Natural killer cell (primary cell): Measurements from ENCODE around the gene RECQL. TPM values are rescaled to one million over a fixed set of nuclear protein-coding genes. Genes with fewer than 3 reads are reported as not detected.
A peak's percentile ranks its signal among the peaks of the same experiment; 100 is the strongest.

Experiments
- ATAC-seq, 3 donors: fragments of 150-1000 bp in 2 of 3; fragments of 200-7000 bp in 1 of 3; cut with Tn5 transposase; 1 replicate in 1 of 3; 2 replicates in 2 of 3; pipeline ENCODE4 v1.10.0; 2021; ENCODE audit warnings: mild to moderate bottlenecking in 2 of 3, moderate library complexity in 2 of 3
- DNase-seq, 2 donors: peaks; one replicate each; pipeline versions ENCODE4 v3.0.0 to v3.0.0-alpha.2; 2013 to 2021; ENCODE audit warnings: mixed read lengths in 1 of 2
- H3K27ac ChIP-seq: one replicate; pipeline ENCODE4 v1.5.1; 2013; ENCODE audit warnings: mild to moderate bottlenecking, low read length
- H3K27me3 ChIP-seq: one replicate; pipeline ENCODE4 v1.6.1; 2013; ENCODE audit warnings: low read length; ENCODE audit not compliant: control insufficient read depth, insufficient read depth
- H3K36me3 ChIP-seq: one replicate; pipeline ENCODE4 v1.6.1; 2013; ENCODE audit warnings: low read length; ENCODE audit not compliant: control insufficient read depth, insufficient read depth
- H3K4me1 ChIP-seq: one replicate; pipeline ENCODE4 v1.6.1; 2013; ENCODE audit warnings: low read length; ENCODE audit not compliant: control insufficient read depth, insufficient read depth
- H3K4me3 ChIP-seq: one replicate; pipeline ENCODE4 v1.5.1; 2013; ENCODE audit warnings: low read length
- H3K9me3 ChIP-seq: one replicate; pipeline ENCODE4 v1.6.1; 2013; ENCODE audit warnings: low read length; ENCODE audit not compliant: control insufficient read depth, insufficient read depth
- H3K27ac Mint-ChIP-seq, 2 donors: one replicate each; pipeline ENCODE4 v1.8.0; 2022; ENCODE audit warnings: mild to moderate bottlenecking in 2 of 2, mixed read lengths in 2 of 2, moderate library complexity in 1 of 2
- H3K27me3 Mint-ChIP-seq, 2 donors: one replicate each; pipeline ENCODE4 v1.8.0; 2022; ENCODE audit warnings: low read depth in 2 of 2, mixed read lengths in 2 of 2
- H3K36me3 Mint-ChIP-seq: one replicate; pipeline ENCODE4 v1.8.0; 2022; ENCODE audit warnings: mixed read lengths
- H3K4me1 Mint-ChIP-seq, 2 donors: one replicate each; pipeline ENCODE4 v1.8.0; 2022; ENCODE audit warnings: mixed read lengths in 2 of 2
- H3K4me3 Mint-ChIP-seq: one replicate; pipeline ENCODE4 v1.8.0; 2022; ENCODE audit warnings: mild to moderate bottlenecking, moderate library complexity, mixed read lengths
- H3K9me3 Mint-ChIP-seq, 2 donors: one replicate each; pipeline ENCODE4 v1.8.0; 2022; ENCODE audit warnings: mixed read lengths in 2 of 2
- CTCF ChIP-seq: fragments of 200-600 bp; IDR thresholded peaks from one replicate; pipeline ENCODE4 v1.8.0; 2022; ENCODE audit warnings: antibody characterized with exemption
- WGBS: methylation state at CpG from one replicate; pipeline ENCODE4 v1.1.7; 2013; ENCODE audit warnings: missing lambda C conversion rate; ENCODE audit not compliant: insufficient coverage; 5-methylcytosine and 5-hydroxymethylcytosine counted together
- intact Hi-C: fragments of 100-400 bp; cut with micrococcal nuclease; formaldehyde crosslinking; loops from one replicate; pipeline ENCODE4 v1.14.2; 2022
- total RNA-seq, 4 donors: library from RNA; stranded (reverse); fragments of 120-200 nt in 1 of 4; gene quantifications; one replicate each; pipeline versions ENCODE4 v1.2.3 to v1.2.4, GENCODE V29; 2013 to 2022

The RECQL gene
- total RNA-seq, 3 donors from 2014 or later (not counting 1 experiment from before 2014, with no cell fraction given), result 39.4 to 46.8 (median 40.1) TPM

GRCh38 chr12:21509768-21510167 lies 8.3 kb upstream of the RECQL start:
- Histone ChIP-seq H3K27me3 (no peaks in the 10 kb centered on the region), H3K4me1 (peaks cover 3% of the 10 kb centered on the region), H3K4me3 (no peak overlapping the region), H3K27ac (peak overlapping the region; percentile 17), H3K9me3 (no peaks in the 10 kb centered on the region), H3K36me3 (peaks cover 48% of the 10 kb centered on the region)
- TF ChIP-seq CTCF, result no peak
- Mint-ChIP-seq H3K36me3 (peaks cover 10% of the 10 kb centered on the region), H3K4me1 (peaks cover 8 to 21% of the 10 kb centered on the region in 2 donors), H3K27ac (peak overlapping the region; percentile 74 to 81), H3K4me3 (peak overlapping the region; percentile 26), H3K9me3 (no peaks in the 10 kb centered on the region), H3K27me3 (no peaks in the 10 kb centered on the region)
- DNase-seq (peak in 1 of 2 donors; percentile 51), ATAC-seq (peak; percentile 55 to 63 (median 55))
- intact Hi-C loops, result no loop called here
- 29% methylated on average over 2 of the region's 2 CpGs for WGBS

GRCh38 chr12:21507849-21508248 lies 6.4 kb upstream of the RECQL start:
- Histone ChIP-seq H3K36me3 (peaks cover 30% of the 10 kb centered on the region), H3K4me3 (no peak overlapping the region), H3K4me1 (peaks cover 4% of the 10 kb centered on the region), H3K27me3 (no peaks in the 10 kb centered on the region), H3K9me3 (no peaks in the 10 kb centered on the region), H3K27ac (no peak overlapping the region)
- Mint-ChIP-seq H3K36me3 (peaks cover 10% of the 10 kb centered on the region), H3K27ac (no peak overlapping the region), H3K9me3 (no peaks in the 10 kb centered on the region), H3K4me1 (peaks cover 24 to 37% of the 10 kb centered on the region in 2 donors), H3K27me3 (no peaks in the 10 kb centered on the region), H3K4me3 (no peak overlapping the region)
- 90% methylated on average over 2 of the region's 2 CpGs for WGBS
- ATAC-seq (no peak), DNase-seq (no peak)
- TF ChIP-seq CTCF, result no peak
- intact Hi-C loops, result no loop called here

DNA sequence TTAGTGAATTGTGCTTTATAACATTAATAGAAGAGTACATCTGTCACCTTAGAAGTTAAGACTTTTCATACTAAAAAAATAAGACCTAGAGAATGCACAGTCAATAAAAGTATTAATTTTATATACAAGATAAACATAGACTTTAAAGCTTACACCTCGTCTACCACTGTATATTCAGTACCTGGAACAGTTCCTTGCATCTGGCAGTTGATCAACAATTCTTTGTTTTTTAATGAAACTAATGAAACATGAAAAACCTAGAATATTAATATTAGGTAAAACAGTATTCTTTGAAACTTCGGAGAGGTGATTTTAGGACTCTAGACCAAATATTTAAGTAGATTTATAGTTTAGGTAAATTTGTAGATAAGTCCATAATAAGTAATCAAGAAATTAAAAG lies 4.5 kb upstream of the RECQL start:
- H3K4me3 Mint-ChIP-seq, result no peak overlapping the region
- Histone ChIP-seq H3K27me3 (no peaks in the 10 kb centered on the region), H3K4me1 (peaks cover 13% of the 10 kb centered on the region), H3K36me3 (peaks cover 17% of the 10 kb centered on the region), H3K4me3 (no peak overlapping the region), H3K27ac (no peak overlapping the region), H3K9me3 (no peaks in the 10 kb centered on the region)
- 30% methylated on average over 1 of the region's 2 CpGs for WGBS
- ATAC-seq (no peak), DNase-seq (no peak)
- intact Hi-C loops, result no loop called here
- no peaks in the 10 kb centered on the region for H3K27me3 Mint-ChIP-seq
- TF ChIP-seq CTCF, result no peak
- H3K9me3 Mint-ChIP-seq, result no peaks in the 10 kb centered on the region
- H3K27ac Mint-ChIP-seq, result no peak overlapping the region
- peaks cover 10% of the 10 kb centered on the region for H3K36me3 Mint-ChIP-seq
- H3K4me1 Mint-ChIP-seq, result peaks cover 32 to 45% of the 10 kb centered on the region in 2 donors

- no CpG with 5 or more reads among the region's 1 CpG for WGBS
- no peaks in the 10 kb centered on the region for H3K9me3 Mint-ChIP-seq
- H3K36me3 Mint-ChIP-seq, result peaks cover 1% of the 10 kb centered on the region
- no peak overlapping the region for H3K4me3 Mint-ChIP-seq
- no peak for DNase-seq
- peaks cover 11% of the 10 kb centered on the region for H3K36me3 ChIP-seq
- H3K4me1 Mint-ChIP-seq, result peaks cover 38 to 42% of the 10 kb centered on the region in 2 donors
- H3K27ac ChIP-seq, result no peak overlapping the region
- H3K4me1 ChIP-seq, result peaks cover 17% of the 10 kb centered on the region
- H3K27me3 ChIP-seq, result no peaks in the 10 kb centered on the region
- H3K9me3 ChIP-seq, result no peaks in the 10 kb centered on the region
- no peak overlapping the region for H3K27ac Mint-ChIP-seq
- intact Hi-C loops, result no loop called here
- no peak overlapping the region for H3K4me3 ChIP-seq
- ATAC-seq, result no peak
- H3K27me3 Mint-ChIP-seq, result no peaks in the 10 kb centered on the region
- TF ChIP-seq CTCF, result no peak
Measured at GRCh38 chr12:21502872-21503271, 1.4 kb upstream of the RECQL start.
